Measurements from ENCODE around the gene CACNA2D3. TPM values are rescaled to one million over a fixed set of nuclear protein-coding genes. Genes with fewer than 3 reads are reported as not detected.

CACNA2D3 gene
- total RNA-seq, 1 donor from 2014 or later: 0.70 TPM

DNA sequence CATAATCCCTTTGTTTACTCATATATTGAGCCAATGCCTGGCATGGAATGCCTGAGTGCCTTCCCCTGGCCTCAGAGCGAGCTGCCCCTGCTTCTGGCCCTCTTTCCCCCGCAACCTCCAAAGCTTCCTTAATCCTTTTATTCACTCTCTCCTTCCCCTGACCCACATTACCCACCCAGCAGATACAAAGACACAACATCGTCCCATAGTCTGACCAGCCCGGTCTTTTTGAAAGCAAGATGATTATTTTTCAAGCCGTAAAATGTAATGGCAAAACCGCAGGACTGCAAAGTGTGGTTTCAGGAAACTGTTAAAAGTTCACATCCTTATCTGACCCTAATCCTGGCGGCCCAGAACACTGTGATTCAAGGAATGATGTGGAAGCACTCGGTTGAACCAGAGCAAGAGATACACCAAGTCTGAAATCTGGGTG, 883.9 kb downstream of the CACNA2D3 start:
- no peak for TF ChIP-seq EZH2 (IDR thresholded peaks at IDR 0.05; ENCODE audit: insufficient read depth, low read length)
- TF ChIP-seq, protein P1, sequence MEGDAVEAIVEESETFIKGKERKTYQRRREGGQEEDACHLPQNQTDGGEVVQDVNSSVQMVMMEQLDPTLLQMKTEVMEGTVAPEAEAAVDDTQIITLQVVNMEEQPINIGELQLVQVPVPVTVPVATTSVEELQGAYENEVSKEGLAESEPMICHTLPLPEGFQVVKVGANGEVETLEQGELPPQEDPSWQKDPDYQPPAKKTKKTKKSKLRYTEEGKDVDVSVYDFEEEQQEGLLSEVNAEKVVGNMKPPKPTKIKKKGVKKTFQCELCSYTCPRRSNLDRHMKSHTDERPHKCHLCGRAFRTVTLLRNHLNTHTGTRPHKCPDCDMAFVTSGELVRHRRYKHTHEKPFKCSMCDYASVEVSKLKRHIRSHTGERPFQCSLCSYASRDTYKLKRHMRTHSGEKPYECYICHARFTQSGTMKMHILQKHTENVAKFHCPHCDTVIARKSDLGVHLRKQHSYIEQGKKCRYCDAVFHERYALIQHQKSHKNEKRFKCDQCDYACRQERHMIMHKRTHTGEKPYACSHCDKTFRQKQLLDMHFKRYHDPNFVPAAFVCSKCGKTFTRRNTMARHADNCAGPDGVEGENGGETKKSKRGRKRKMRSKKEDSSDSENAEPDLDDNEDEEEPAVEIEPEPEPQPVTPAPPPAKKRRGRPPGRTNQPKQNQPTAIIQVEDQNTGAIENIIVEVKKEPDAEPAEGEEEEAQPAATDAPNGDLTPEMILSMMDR (IDR thresholded peaks at IDR 0.05; ENCODE audit: insufficient read depth, low read depth, low read length): no peak
- H3K27ac Mint-ChIP-seq (ENCODE audit: unreplicated experiment): no peak overlapping the region
- Histone ChIP-seq H4K20me1 (ENCODE audit: insufficient read depth, low read length) (no peaks in the 10 kb centered on the region), H3K27ac (ENCODE audit: low read depth, low read length) (no peak overlapping the region), H3K36me3 (ENCODE audit: insufficient read depth, low read length) (no peaks in the 10 kb centered on the region), H3K9ac (ENCODE audit: low read length) (no peak overlapping the region), H2AFZ (ENCODE audit: low read depth, low read length) (no peak overlapping the region), H3K4me2 (ENCODE audit: low read length) (peak overlapping the region; percentile 49), H3K4me3 (ENCODE audit: insufficient read depth, low read depth, low read length) (no peak overlapping the region), H3K27me3 (ENCODE audit: insufficient read depth, low read length) (no peaks in the 10 kb centered on the region), H3K9me3 (ENCODE audit: insufficient read depth, low read depth, low read length) (no peaks in the 10 kb centered on the region), H3K4me1 (ENCODE audit: insufficient read depth, low read length) (peaks cover 5% of the 10 kb centered on the region), H3K79me2 (ENCODE audit: insufficient read depth, low read length) (no peaks in the 10 kb centered on the region)
- H3K4me3 Mint-ChIP-seq (ENCODE audit: unreplicated experiment): no peak overlapping the region
- H3K9me3 Mint-ChIP-seq (ENCODE audit: unreplicated experiment): no peaks in the 10 kb centered on the region
- H3K36me3 Mint-ChIP-seq (ENCODE audit: low read depth, unreplicated experiment): peaks cover 4% of the 10 kb centered on the region
- no peaks in the 10 kb centered on the region for H3K27me3 Mint-ChIP-seq (ENCODE audit: low read depth, unreplicated experiment)
- FAIRE-seq: no peak
- peak; percentile 56 for DNase-seq (ENCODE audit: low read depth)
- peaks cover 8% of the 10 kb centered on the region for H3K4me1 Mint-ChIP-seq (ENCODE audit: low read depth, unreplicated experiment)

DNA sequence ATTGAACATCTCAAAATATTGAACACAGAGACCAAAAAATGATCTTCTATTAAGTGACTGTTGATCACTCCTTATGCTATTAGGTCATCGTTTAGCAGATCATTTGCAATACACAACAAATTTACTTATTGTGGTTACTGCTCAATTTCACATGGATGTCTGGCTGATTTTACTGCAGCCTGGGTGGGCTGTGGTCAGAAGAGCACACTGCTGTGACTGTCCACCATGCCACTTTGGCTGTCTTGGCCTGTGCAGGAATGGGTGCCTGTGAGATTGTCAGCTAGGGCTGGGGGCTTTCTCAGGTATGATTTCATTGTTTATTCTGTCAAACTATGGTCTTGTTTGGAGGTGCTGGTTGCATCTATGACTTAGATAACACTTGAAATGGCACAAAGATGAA, 885.6 kb downstream of the CACNA2D3 start:
- H2AFZ ChIP-seq (ENCODE audit: low read depth, low read length): no peak overlapping the region
- no peaks in the 10 kb centered on the region for H3K79me2 ChIP-seq (ENCODE audit: insufficient read depth, low read length)
- no peaks in the 10 kb centered on the region for H3K27me3 ChIP-seq (ENCODE audit: insufficient read depth, low read length)
- no peaks in the 10 kb centered on the region for H3K9me3 Mint-ChIP-seq (ENCODE audit: unreplicated experiment)
- H3K4me3 Mint-ChIP-seq (ENCODE audit: unreplicated experiment): no peak overlapping the region
- TF ChIP-seq, protein P1 (IDR thresholded peaks at IDR 0.05; ENCODE audit: insufficient read depth, low read depth, low read length): no peak
- TF ChIP-seq EZH2 (IDR thresholded peaks at IDR 0.05; ENCODE audit: insufficient read depth, low read length): no peak
- peaks cover 2% of the 10 kb centered on the region for H3K36me3 Mint-ChIP-seq (ENCODE audit: low read depth, unreplicated experiment)
- H3K27me3 Mint-ChIP-seq (ENCODE audit: low read depth, unreplicated experiment): no peaks in the 10 kb centered on the region
- H3K4me2 ChIP-seq (ENCODE audit: low read length): no peak overlapping the region
- no peak overlapping the region for H3K27ac ChIP-seq (ENCODE audit: low read depth, low read length)
- H3K4me1 Mint-ChIP-seq (ENCODE audit: low read depth, unreplicated experiment): peaks cover 13% of the 10 kb centered on the region
- no peaks in the 10 kb centered on the region for H4K20me1 ChIP-seq (ENCODE audit: insufficient read depth, low read length)
- peaks cover 5% of the 10 kb centered on the region for H3K4me1 ChIP-seq (ENCODE audit: insufficient read depth, low read length)
- no peak overlapping the region for H3K27ac Mint-ChIP-seq (ENCODE audit: unreplicated experiment)
- H3K36me3 ChIP-seq (ENCODE audit: insufficient read depth, low read length): no peaks in the 10 kb centered on the region
- DNase-seq (ENCODE audit: low read depth) (no peak), FAIRE-seq (no peak)
- no peak overlapping the region for H3K9ac ChIP-seq (ENCODE audit: low read length)
- no peaks in the 10 kb centered on the region for H3K9me3 ChIP-seq (ENCODE audit: insufficient read depth, low read depth, low read length)
- H3K4me3 ChIP-seq (ENCODE audit: insufficient read depth, low read depth, low read length): no peak overlapping the region

DNA sequence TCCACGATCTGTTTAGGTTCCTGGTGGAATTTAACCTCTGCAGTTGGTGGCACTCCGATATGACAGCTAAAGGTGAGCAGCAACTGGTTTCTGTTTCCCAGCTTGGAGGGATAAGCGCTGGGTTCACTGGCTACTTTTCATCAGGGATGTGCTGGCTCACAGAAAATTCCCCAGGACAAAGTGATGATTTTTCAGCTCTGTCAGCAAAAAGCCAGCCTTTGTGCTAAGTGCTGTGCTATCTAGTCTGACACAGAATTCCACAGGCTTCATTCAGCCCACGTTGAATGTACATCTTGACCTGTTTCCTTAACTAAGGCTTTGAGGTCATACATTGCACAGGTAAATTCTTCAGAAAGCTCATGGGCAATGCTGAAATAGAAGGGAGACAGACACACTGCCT, 887.0 kb downstream of the CACNA2D3 start:
- no peak for TF ChIP-seq EZH2 (IDR thresholded peaks at IDR 0.05; ENCODE audit: insufficient read depth, low read length)
- TF ChIP-seq, protein P1 (IDR thresholded peaks at IDR 0.05; ENCODE audit: insufficient read depth, low read depth, low read length): no peak
- DNase-seq (ENCODE audit: low read depth) (no peak), FAIRE-seq (no peak)
- Histone ChIP-seq H4K20me1 (ENCODE audit: insufficient read depth, low read length) (no peaks in the 10 kb centered on the region), H3K4me3 (ENCODE audit: insufficient read depth, low read depth, low read length) (no peak overlapping the region), H3K4me2 (ENCODE audit: low read length) (no peak overlapping the region), H3K9ac (ENCODE audit: low read length) (no peak overlapping the region), H3K79me2 (ENCODE audit: insufficient read depth, low read length) (no peaks in the 10 kb centered on the region), H3K27ac (ENCODE audit: low read depth, low read length) (no peak overlapping the region), H3K27me3 (ENCODE audit: insufficient read depth, low read length) (no peaks in the 10 kb centered on the region), H3K36me3 (ENCODE audit: insufficient read depth, low read length) (no peaks in the 10 kb centered on the region), H3K4me1 (ENCODE audit: insufficient read depth, low read length) (peaks cover 5% of the 10 kb centered on the region), H2AFZ (ENCODE audit: low read depth, low read length) (no peak overlapping the region), H3K9me3 (ENCODE audit: insufficient read depth, low read depth, low read length) (no peaks in the 10 kb centered on the region)
- Mint-ChIP-seq H3K27me3 (ENCODE audit: low read depth, unreplicated experiment) (no peaks in the 10 kb centered on the region), H3K27ac (ENCODE audit: unreplicated experiment) (no peak overlapping the region), H3K9me3 (ENCODE audit: unreplicated experiment) (no peaks in the 10 kb centered on the region), H3K4me1 (ENCODE audit: low read depth, unreplicated experiment) (peaks cover 11% of the 10 kb centered on the region), H3K36me3 (ENCODE audit: low read depth, unreplicated experiment) (no peaks in the 10 kb centered on the region), H3K4me3 (ENCODE audit: unreplicated experiment) (no peak overlapping the region)
